GM12878 (cell line): ENCODE data around the gene ODR4. TPM values are rescaled to one million over a fixed set of nuclear protein-coding genes. Genes with fewer than 3 reads are reported as not detected.

Experiments used
- ATAC-seq: fragments of 200-7000 bp; cut with Tn5 transposase; 3 replicates; pipeline ENCODE4 v1.9.1; 2020; ENCODE audit warnings: mild to moderate bottlenecking, moderate library complexity
- BruUV-seq: library from RNA; stranded (reverse); fragments of 400-500 nt; replicated peaks from 2 replicates; lab custom pipeline; 2021; lab: Mats Ljungman, UMichigan
- CTCF ChIA-PET: fragments of 300-600 bp; sonication (Branson Sonifier 250); formaldehyde crosslinking; extraction: SDS; loops from one replicate; lab custom pipeline; 2021; ENCODE audit warnings: inconsistent platforms; lab: Yijun Ruan, JAX
- POLR2A ChIA-PET: fragments of 350-600 bp; formaldehyde crosslinking; extraction: SDS; loops from one replicate; lab custom pipeline; 2021; ENCODE audit warnings: inconsistent platforms; lab: Charles Lee
- RAD21 ChIA-PET: fragments of 300-600 bp; sonication (Branson Sonifier 250); formaldehyde crosslinking; loops from one replicate; lab custom pipeline; 2023; ENCODE audit warnings: antibody characterized with exemption; ENCODE audit not compliant: unreplicated experiment; lab: Charles Lee
- SMC1A ChIA-PET: fragments of 300-600 bp; sonication (Branson Sonifier 250); formaldehyde crosslinking; loops from one replicate; lab custom pipeline; 2023; ENCODE audit not compliant: unreplicated experiment, uncharacterized antibody; lab: Charles Lee
- DNase-seq: peaks from one replicate; pipeline ENCODE4 v3.0.0-alpha.2; 2011; ENCODE audit warnings: low read depth, low spot score
- FAIRE-seq: peaks from 3 replicates; lab custom pipeline; 2011; peaks lifted over from hg19 to GRCh38; lab: Jason Lieb, UNC
- H2AFZ ChIP-seq: 2 replicates; pipeline ENCODE4 v1.6.0; 2011; ENCODE audit warnings: low read depth, low read length, control low read depth; ENCODE audit not compliant: control insufficient read depth
- H3K27ac ChIP-seq: 2 replicates; pipeline ENCODE4 v1.5.1; 2011; ENCODE audit warnings: control low read depth; ENCODE audit not compliant: control insufficient read depth, insufficient read depth
- H3K27me3 ChIP-seq, 2 experiments: replicated peaks in 1 of 2; 2 replicates each; pipeline versions ENCODE4 v1.6.0 to v1.6.1; 2011; ENCODE audit warnings: low read length in 1 of 2; ENCODE audit not compliant: control insufficient read depth in 2 of 2, insufficient read depth in 2 of 2
- H3K36me3 ChIP-seq, 2 experiments: 2 replicates each; pipeline ENCODE4 v1.5.1; 2011; ENCODE audit warnings: low read length in 1 of 2; ENCODE audit not compliant: control insufficient read depth in 2 of 2, insufficient read depth in 2 of 2
- H3K4me1 ChIP-seq: 2 replicates; pipeline ENCODE4 v1.6.1; 2011; ENCODE audit warnings: mild to moderate bottlenecking, low read length, moderate library complexity, mixed read lengths; ENCODE audit not compliant: control insufficient read depth, insufficient read depth
- H3K4me2 ChIP-seq: 2 replicates; pipeline ENCODE4 v1.6.0; 2011; ENCODE audit warnings: control low read depth; ENCODE audit not compliant: control insufficient read depth, insufficient read depth
- H3K4me3 ChIP-seq: fragments of 200-600 bp; sonication (generic); 2 replicates; pipeline ENCODE4 v1.5.1; 2016
- H3K79me2 ChIP-seq: 2 replicates; pipeline ENCODE4 v1.6.0; 2011; ENCODE audit warnings: low read length; ENCODE audit not compliant: control insufficient read depth, insufficient read depth
- H3K9ac ChIP-seq: 2 replicates; pipeline ENCODE4 v1.8.0; 2011; ENCODE audit warnings: low read length, control low read depth, mixed read lengths; ENCODE audit not compliant: control insufficient read depth, insufficient read depth
- H3K9me3 ChIP-seq: replicated peaks from 3 replicates; pipeline ENCODE4 v1.5.1; 2011; ENCODE audit warnings: mild to moderate bottlenecking, low read length; ENCODE audit not compliant: control insufficient read depth, insufficient read depth
- H4K20me1 ChIP-seq: 2 replicates; pipeline ENCODE4 v1.6.0; 2011; ENCODE audit not compliant: control insufficient read depth, insufficient read depth
- ASH2L ChIP-seq: fragments of 300-600, 200-600 bp; sonication (generic); IDR thresholded peaks from 2 replicates; pipeline ENCODE4 v1.6.1; 2017; ENCODE audit warnings: low read depth, mild to moderate bottlenecking, borderline replicate concordance
- POU2F2 ChIP-seq: IDR thresholded peaks from 3 replicates; pipeline ENCODE4 v1.6.1; 2011; ENCODE audit warnings: low read depth, mild to moderate bottlenecking, low read length, borderline replicate concordance
- REST ChIP-seq: IDR thresholded peaks from 2 replicates; pipeline ENCODE4 v1.6.1; 2012; ENCODE audit warnings: mild to moderate bottlenecking, low read depth, low read length
- RFX5 ChIP-seq: IDR thresholded peaks from 2 replicates; pipeline ENCODE4 v1.6.1; 2011; ENCODE audit warnings: low read depth, low read length, improper control_type of control experiment
- SUPT20H ChIP-seq: IDR thresholded peaks from 2 replicates; pipeline ENCODE4 v1.6.1; 2011; ENCODE audit warnings: low read depth, mild to moderate bottlenecking, low read length, moderate library complexity, borderline replicate concordance; ENCODE audit not compliant: control insufficient read depth
- whole genome bisulfite sequencing: methylation state at CpG from one replicate; pipeline ENCODE4 v1.1.6; 2016; ENCODE audit warnings: low lambda C conversion rate; ENCODE audit not compliant: insufficient replicate concordance, insufficient coverage; ENCODE audit errors: missing lambda C conversion rate; 5-methylcytosine and 5-hydroxymethylcytosine counted together
- in situ Hi-C: fragments of 300-500 bp; cut with MboI; formaldehyde crosslinking; loops from 9 replicates; pipeline ENCODE4 v1.14.3; 2018; ENCODE audit warnings: mixed read lengths
- intact Hi-C: fragments of 100-400 bp; cut with micrococcal nuclease; formaldehyde crosslinking; loops from one replicate; pipeline ENCODE4 v1.14.2; 2022; ENCODE audit not compliant: unreplicated experiment
- polyA plus RNA-seq, 11 experiments: library from polyadenylated mRNA; depleted of rRNA in 4 of 11; unstranded in 6 of 11; stranded (reverse) in 5 of 11; fragments of >200 nt; fragmentation: Nextera tagmentation in 4 of 11; fragmentation: Illumina TruSeq in 1 of 11; extraction: Ambion mirVana in 4 of 11; extraction: Trizol in 1 of 11; gene quantifications; 1 replicate in 1 of 11; 2 replicates in 10 of 11; pipeline versions ENCODE4 v1.2.1 to v1.2.3, GENCODE V29; 2011 to 2016; ENCODE audit warnings: inconsistent platforms in 2 of 11, missing spikeins in 2 of 11, low read depth in 1 of 11
- total RNA-seq, 4 experiments: library from RNA; depleted of rRNA in 3 of 4; stranded (reverse); fragments of >200 nt in 3 of 4; fragmentation: Illumina TruSeq in 1 of 4; extraction: Trizol in 1 of 4; gene quantifications; 2 replicates each; pipeline versions ENCODE4 v1.2.1 to v1.2.3, GENCODE V29; 2013 to 2021

ODR4 gene
- total and polyA plus RNA-seq, 10 of the 15 experiments (the other 5 are each of a cell fraction or from before 2014, with no cell fraction given) = 10.4 to 19.4 (median 13.3) TPM

GRCh38 chr1:186420923-186421322 lies 45.3 kb downstream of the ODR4 start:
- Histone ChIP-seq H2AFZ (no peak overlapping the region), H3K4me2 (no peak overlapping the region), H3K9ac (no peak overlapping the region), H3K4me3 (no peak overlapping the region), H3K9me3 (no peaks in the 10 kb centered on the region), H4K20me1 (no peaks in the 10 kb centered on the region), H3K27ac (peak overlapping the region; percentile 18; the same call in 1 of the 2 replicates), H3K4me1 (peaks cover 8% of the 10 kb centered on the region), H3K36me3 (peaks cover 0 to 8% of the 10 kb centered on the region in 2 experiments; a peak in 2 of 4 replicates), H3K27me3 (no peaks in the 10 kb centered on the region), H3K79me2 (no peaks in the 10 kb centered on the region)
- ChIA-PET CTCF (interaction anchor here (0.6 to 1.3 kb wide), 4 partner anchors 46 to 562 kb away, joined by 3 to 5 read pairs (median 3); partner anchors contain the start of genes ODR4 and TPR), RAD21 (interaction anchor here (1.5 kb wide), 1 partner anchor 17 kb away, joined by 5 read pairs; no protein-coding TSS in a partner anchor), SMC1A (interaction anchor here (0.9 to 1.3 kb wide), 4 partner anchors 11 to 48 kb away, joined by 3 to 5 read pairs (median 4); no protein-coding TSS in a partner anchor), POLR2A (interaction anchor here (1.0 kb wide), 1 partner anchor 12 kb away, joined by 4 read pairs; no protein-coding TSS in a partner anchor)
- in situ Hi-C loops (no loop called here), intact Hi-C loops (no loop called here)
- no TSS peak for BruUV-seq
- DNase-seq (no peak), ATAC-seq (peak; percentile 71), FAIRE-seq (peak; percentile 86)
- TF ChIP-seq RFX5 (no peak), SUPT20H (no peak), POU2F2 (no peak)
- 0% methylated on average over 1 of the region's 1 CpG for WGBS

- DNase-seq (no peak), ATAC-seq (no peak), FAIRE-seq (no peak)
- Histone ChIP-seq H3K4me3 (no peak overlapping the region), H3K79me2 (no peaks in the 10 kb centered on the region), H4K20me1 (no peaks in the 10 kb centered on the region), H3K27me3 (no peaks in the 10 kb centered on the region), H3K4me2 (no peak overlapping the region), H3K27ac (no peak overlapping the region), H2AFZ (no peak overlapping the region), H3K9ac (no peak overlapping the region), H3K9me3 (no peaks in the 10 kb centered on the region), H3K36me3 (peaks cover 0 to 8% of the 10 kb centered on the region in 2 experiments; a peak in 2 of 4 replicates), H3K4me1 (peaks cover 8% of the 10 kb centered on the region)
- WGBS = 100% methylated on average over 6 of the region's 6 CpGs
- BruUV-seq = no TSS peak
- in situ Hi-C loops (no loop called here), intact Hi-C loops (no loop called here)
- ChIA-PET CTCF (interaction anchor here (1.3 kb wide), 1 partner anchor 96 kb away, joined by 3 read pairs; no protein-coding TSS in a partner anchor), SMC1A (interaction anchor here (1.0 to 1.2 kb wide), 2 partner anchors 11 to 14 kb away, joined by 4 to 5 read pairs; no protein-coding TSS in a partner anchor), POLR2A (interaction anchor here (1.0 kb wide), 1 partner anchor 12 kb away, joined by 4 read pairs; no protein-coding TSS in a partner anchor), RAD21 (no interaction called here)
- TF ChIP-seq ASH2L (no peak), REST (no peak)
Observed at GRCh38 chr1:186421446-186421845, 45.8 kb downstream of the ODR4 start.
